ENCODE measurements around the gene CPTP.

The CPTP gene

DNA sequence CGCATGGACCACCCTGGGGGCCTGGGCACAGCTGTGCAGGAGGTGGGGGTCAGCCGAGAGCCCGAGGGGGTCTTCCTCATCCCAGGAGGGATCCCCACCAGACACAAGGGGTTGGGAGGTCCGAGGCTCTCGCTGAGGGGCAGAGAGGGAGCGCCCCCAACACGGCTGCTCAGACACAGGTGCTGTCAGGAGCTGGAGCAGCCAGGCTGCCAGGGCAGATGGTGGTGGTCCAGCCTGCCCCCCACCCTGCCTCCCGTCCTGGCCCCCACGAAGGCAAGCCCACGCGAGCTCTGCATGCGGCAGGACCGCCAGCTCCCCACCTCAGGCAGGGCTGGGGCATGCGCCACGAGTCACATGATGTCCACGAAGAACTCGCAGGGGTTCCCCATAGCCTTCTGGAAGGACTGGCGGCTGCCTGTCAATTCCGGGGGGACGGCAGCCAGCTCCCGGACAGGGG, 11.2 kb downstream of the CPTP start:
- DNase-seq (ENCODE audit: low read depth in 2 of 2): no peak

- no peak for DNase-seq (ENCODE audit: low read depth in 2 of 2)
Measured at GRCh38 chr1:1336446-1336845, 11.8 kb downstream of the CPTP start.

DNA sequence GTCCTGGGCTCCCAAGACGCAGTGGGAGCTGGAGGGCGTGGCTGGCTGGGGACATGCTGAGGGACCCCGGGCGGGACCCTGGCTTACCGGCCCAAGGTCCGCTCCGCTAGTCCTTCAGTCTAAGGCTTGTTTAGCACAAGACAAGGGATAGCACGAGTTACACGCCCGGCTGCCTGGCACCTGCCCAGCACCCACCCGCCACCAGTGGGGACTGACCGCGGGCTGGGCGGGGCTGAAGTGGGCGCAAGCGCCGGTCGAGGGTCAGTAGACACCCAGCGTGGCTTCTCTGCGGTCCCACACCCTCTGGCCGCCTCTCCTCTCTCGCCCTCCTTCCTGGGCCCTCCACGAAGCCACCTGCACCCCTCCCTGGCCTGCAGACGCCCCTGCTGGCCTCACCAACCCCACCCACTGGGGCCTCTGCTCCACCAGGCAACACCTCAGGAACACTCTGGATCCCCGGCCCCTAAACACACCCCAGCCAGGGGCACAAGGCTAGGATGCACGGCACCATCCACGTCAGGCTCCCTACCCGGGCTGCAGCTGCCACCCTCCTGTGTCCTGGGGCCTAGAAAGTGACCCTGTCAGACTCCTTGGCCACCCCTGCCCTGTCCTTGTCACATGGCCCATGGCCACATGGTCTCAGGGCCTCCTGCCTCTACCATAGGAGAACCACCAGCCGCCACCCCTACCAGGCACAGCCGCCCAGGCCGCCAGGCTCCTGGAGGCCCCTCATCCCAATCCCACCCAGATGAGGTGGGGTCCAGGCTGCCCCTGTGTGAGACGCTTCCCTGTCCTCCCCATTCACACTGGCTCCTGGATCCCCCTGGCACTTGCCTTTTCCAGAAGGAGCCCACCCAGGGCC, 12.6 kb downstream of the CPTP start:
- DNase-seq (ENCODE audit: low read depth in 2 of 2): no peak

DNA sequence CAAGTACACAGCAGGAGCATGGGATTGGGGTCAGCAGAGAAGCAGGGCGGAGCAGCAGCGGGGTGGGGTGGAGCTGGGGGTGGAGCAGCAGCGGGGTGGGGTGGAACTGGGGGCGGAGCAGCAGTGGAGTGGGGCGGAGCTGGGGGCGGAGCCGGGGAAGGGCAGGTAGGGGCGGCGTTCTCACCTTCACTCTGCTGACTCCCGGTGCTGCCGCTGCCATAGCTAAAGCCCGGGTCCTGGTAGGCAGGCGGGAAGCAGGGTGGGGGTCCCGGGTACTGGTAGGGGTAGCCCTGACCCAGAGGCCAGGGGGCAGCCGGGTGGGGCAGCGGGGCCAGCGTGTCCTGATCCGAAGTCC, 13.2 kb downstream of the CPTP start:
- DNase-seq (ENCODE audit: low read depth in 2 of 2): peak in 1 of 2 donors; percentile 47

GRCh38 chr1:1338278-1338677, 13.7 kb downstream of the CPTP start:
- DNase-seq (ENCODE audit: low read depth in 2 of 2): no peak

DNA sequence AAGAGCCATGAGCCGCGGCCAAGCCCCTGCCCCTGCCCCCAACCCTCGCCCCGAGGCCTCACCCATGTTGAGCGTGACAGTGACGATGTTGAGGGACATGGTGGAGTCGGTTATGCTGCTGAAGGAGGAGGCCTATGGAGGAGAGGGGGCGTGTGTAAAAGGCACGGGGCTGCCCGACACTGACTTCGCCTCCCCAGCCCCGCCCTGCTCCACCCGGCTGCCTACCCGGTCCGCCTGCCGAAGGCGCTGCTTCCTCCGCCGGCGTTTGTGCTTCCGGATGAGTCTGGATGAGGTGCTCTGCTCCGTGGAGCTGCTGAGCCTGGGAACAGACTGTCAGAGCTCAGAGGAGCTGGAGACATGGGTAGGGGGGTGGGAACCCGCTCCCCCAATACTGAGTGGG, 15.6 kb downstream of the CPTP start:
- no peak for DNase-seq (ENCODE audit: low read depth in 2 of 2)

DNA sequence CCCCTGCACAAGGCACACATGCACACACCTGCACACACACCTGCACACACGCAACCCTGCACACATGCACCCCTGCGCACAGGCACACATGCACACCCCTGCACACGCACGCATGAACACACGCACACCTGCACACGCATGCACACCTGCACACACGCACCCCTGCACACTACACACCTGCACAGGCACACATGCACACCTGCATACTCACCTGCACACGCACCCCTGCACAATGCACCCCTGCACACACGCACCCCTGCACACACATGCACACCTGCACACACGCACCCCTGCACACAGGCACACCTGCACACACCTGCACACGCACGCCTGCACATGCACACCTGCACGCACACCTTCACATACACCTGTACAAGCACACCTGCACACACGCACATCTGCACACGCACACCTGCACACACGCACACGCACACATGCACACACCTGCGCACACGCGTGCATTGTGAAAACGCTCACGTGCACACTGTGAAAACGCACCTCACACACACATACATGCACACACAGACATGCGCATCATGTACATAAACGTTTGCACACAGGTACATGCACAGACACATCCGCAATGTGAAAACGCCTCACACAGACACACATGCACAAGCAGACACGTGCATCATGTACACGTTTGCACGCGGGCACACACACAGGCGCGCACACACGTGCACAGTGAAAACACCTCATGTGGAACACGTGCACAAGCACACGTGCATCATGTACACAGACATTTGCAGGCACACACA, 16.4 kb downstream of the CPTP start:
- no peak for DNase-seq (ENCODE audit: low read depth in 2 of 2)

GRCh38 chr1:1341549-1342021, 17.0 kb downstream of the CPTP start:
- DNase-seq (ENCODE audit: low read depth in 2 of 2): no peak

GRCh38 chr1:1342061-1342562, 17.5 kb downstream of the CPTP start:
- DNase-seq (ENCODE audit: low read depth in 2 of 2): no peak

- no peak for DNase-seq (ENCODE audit: low read depth in 2 of 2)
Measured at GRCh38 chr1:1342584-1343115, 18.0 kb downstream of the CPTP start.

DNA sequence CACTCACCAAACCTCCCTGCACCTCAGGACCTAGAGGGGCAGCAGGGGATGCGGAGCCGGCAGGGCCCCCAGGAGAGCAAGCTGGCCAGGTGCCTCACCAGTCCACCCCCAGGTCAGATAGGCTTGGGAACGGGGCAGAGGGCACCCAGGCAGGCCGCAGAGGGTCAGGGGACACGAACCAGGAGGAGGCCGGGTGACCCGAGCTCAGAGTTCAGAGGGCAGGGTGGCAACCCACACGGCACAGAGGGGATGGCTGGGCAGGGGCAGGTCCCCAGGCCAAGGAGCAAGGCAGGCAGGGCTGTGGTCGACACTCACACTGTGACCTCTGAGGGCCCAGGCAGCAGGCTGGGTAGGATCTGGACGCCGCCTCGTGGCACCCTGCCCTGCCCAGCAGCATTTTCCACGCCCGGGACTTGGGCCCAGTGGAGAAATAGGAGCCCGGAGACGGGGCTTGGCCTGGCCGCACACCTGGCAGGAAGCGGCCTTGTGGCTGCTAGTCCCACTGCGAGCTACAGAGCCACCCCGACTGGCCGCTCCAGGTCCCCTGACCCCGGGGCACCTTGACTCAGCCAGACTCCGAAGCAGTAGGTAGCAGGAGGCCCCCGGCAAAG, 19.3 kb downstream of the CPTP start:
- no peak for DNase-seq (ENCODE audit: low read depth in 2 of 2)

GRCh38 chr1:1344655-1345361, 20.2 kb downstream of the CPTP start:
- DNase-seq (ENCODE audit: low read depth in 2 of 2): peak; percentile 53 to 58

DNA sequence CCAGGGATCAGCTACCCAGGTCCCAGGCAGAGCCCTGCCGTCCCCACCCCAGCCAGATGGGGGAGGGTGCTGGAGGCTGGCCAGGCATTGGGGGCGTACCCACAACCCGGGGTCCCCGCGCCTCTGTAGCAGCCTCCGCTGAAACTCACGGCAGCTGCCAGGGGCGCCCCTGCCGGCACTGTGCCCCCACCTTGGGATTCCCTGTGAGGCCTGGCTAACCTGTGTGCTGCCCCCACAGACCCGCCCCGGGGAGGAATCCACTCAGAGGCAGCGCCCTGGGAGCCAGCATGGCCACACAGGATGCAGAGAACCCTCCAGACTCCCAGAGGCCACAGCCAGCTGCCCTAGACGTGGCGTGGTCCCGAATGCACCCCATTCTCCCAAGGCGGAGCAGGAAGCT, 20.8 kb downstream of the CPTP start:
- no peak for DNase-seq (ENCODE audit: low read depth in 2 of 2)

DNA sequence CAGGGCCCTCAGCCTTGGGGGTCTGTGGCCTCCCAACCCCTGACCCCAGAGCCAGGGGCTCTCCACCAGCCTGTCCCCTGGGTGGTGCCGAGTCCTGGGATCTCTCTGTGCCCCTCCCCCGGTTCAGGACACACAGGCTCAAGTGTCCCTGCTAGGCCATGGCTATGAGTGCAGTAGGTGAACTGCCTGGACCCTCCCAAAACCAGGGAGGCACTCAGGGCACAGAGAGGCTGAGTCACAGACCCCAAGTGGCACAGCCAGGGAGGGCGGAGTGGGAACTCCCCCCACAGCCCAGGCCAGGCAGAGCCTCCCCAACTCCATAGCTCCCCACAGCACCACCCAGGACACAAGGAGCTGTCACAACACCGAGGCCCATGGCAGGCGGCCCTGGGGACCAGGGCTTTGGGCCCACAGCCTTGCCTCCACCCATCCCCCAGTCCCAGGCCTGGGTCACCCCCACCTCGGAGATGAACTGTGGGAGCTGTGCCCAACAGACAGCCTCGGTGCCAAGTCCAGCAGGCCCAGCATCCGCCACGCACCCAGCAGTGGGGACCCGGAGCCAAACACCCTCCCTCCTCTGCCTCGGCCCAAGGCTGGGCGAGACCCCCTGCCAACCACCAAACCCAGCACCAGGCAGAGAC, 21.4 kb downstream of the CPTP start:
- DNase-seq (ENCODE audit: low read depth in 2 of 2): no peak

- DNase-seq (ENCODE audit: low read depth in 2 of 2): no peak
Measured at GRCh38 chr1:1346501-1346890, 21.9 kb downstream of the CPTP start.

DNA sequence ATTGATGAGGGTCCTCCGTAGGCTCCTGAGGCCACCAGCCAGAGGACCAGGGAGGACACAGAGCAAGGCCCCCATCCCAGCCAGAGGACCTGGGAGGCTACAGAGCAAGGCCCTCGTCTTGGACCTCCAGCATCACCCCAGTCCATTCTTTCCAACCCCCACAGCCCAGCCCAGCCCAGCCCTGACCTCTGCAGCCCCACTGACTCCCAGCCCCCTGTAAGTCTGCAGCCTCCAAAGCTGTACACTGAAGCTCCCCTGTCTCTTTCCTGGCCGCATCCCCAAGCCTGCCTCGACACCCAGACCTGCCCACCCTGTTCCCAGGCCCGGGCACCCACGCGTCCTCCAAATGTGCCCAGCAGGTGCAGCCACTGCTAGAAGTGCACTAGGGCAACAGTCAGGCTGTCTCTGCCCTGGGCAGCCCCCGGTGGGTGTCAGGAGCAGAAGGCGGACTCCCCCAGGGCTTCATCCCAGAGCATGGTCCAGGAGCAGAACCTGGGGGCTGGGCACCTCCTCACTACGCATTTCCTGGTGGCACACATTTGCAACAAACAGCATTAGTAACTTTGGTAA, 22.5 kb downstream of the CPTP start:
- no peak for DNase-seq (ENCODE audit: low read depth in 2 of 2)

DNA sequence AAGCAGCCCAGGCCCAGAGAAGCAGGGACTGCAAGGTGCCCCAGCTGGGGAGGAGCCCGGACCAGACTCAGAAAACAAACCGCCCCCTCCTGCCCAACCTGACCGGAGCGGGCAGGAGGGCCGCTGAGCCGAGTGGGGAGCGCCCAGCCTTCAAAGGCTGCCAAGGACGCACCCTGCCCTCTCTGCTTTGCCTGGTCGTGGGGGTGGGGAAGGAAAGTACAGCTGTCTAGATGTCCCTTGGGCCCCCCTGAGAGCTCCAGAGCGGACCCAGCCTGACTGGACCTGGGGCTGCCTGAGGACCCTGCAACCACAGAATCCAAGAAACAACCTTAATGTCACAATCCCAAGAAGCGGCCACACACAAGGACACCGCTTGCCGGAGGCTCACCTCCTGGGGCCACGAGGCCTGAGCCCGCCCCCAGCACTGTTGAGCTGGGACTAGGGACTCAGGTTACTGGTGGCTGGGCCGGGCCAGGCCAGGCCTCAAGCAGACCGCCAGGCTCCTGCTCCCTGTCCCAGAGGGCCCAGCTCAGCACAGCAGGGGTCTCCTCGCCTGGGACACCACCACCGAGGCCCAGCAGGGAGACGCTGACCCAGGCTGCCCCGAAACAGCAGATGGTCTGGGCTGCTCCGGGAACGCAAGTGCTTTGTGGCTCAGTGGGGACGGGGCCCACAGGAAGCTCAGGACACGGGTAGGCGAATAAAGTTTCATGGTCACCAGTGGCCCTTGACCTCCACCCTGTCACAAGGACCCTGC, 23.2 kb downstream of the CPTP start:
- no peak for DNase-seq (ENCODE audit: low read depth in 2 of 2)

DNA sequence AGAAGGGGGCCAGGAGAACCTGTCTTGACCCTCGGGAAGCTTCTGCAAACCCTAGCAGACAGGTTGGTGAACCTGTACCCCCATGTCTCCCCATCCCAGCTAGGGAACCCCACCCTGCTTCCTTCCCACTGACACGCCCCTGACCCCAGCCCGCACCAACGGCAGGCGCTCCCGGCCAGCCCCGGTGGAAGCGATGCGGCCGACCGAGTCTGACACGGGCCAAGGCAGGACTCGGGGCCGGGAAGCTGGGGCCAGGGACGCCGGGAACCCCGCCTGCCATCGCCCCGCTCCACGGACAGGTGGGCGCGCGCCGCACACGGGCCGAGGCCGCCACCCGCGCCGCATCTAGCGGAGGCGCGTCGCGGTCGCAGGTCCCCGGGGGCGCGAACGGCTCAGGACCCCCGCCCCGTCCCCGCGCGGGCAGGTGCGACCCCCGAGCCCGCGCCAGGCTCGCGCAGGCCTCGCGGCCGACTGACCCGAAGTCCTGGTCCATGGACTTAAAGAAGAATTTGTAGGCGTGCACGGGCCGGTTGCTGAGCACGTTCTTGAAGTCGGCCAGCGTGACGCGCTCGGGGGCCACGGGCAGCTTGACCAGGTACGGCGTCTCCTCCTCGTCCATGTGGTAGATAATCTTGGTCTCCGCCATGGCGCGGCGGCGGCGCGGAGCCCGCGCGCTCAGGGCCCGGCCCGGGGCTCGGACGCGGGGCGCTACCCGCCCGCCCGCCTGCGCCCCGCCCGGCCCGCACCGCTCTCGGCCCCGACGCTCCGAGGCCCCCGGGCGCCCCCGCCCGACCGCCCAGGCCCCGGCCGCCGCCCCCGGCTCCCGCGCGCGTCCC, 24.0 kb downstream of the CPTP start:
- no peak for DNase-seq (ENCODE audit: low read depth in 2 of 2)

All from stimulated activated CD4-positive, alpha-beta T cell treated with anti-CD3 and anti-CD28 coated beads, Interleukin-15, amount 100 ng/mL, for 48 hours (primary cell).